ENCODE measurements around the gene RNF152.
"Not testable (repeated sequence)": the region's sequence is repeated elsewhere in the genome, so short reads cannot be mapped to it uniquely, and the experiment has no call there.

The RNF152 gene

DNA sequence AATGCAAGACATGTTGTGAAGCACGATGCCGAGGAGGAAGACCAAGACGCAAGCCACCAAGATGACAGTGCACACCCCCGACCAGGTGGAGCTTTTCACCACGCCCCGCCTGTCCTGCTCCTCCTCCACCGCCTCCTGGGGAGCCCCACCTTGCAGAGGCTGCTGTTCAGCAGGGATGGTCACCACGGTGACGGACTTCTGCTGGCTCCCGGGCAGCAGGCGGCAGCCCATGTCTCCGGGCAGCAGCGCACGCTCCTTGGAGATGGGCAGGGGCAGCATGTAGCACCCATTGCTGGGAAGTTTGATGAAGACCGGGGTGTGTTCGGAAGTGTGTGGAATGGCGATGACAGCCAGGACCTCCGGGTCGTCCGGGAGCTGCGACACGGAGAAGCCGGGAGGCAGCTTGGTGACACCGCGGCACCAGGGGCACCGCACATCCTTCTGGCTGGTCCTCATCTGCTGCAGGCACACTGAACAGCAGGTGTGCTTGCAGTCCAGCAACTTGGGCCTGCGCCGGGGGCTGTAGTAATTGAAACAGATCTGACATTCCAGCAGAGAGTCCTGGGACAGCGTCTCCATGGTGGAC, 76.8 kb downstream of the RNF152 start:
- no peak for DNase-seq

DNA sequence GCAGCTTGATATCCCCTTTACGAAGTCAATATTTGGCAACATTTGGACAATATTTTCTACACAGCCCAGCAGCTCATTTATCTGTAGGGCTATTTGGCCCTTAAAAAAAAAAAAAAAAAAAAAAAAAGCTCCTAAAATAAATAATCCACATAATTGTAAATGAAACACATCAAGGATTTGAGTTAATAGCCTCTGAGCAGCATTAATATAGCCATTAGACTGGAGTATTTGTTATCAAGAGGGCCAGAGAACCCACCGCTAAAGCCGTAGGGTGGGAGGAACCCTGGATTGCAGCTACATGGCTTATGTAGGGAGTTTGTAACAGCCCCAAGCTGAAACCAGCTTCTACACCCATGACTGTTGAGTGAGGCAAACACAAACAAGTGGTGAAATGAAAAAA, 84.5 kb downstream of the RNF152 start:
- no peak for DNase-seq

DNA sequence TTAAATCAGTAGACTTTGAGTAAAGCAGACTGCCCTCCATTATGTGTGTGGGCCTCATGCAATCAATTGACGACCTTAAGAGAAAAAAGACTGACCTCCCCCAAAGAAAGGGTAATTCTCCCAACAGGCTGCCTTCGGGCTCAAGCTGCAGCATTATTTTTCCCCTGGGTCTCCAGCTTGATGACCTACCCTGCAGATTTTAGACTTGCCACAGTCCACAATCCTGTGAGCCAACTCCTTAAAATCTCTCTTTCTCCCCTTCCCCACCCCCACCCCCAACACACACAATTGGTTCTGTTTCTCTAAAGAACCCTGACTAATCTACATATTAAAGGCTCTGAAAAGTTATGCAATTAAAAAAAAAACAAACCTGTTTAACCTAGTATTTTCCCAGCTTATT, 89.4 kb downstream of the RNF152 start:
- DNase-seq, result no peak

DNA sequence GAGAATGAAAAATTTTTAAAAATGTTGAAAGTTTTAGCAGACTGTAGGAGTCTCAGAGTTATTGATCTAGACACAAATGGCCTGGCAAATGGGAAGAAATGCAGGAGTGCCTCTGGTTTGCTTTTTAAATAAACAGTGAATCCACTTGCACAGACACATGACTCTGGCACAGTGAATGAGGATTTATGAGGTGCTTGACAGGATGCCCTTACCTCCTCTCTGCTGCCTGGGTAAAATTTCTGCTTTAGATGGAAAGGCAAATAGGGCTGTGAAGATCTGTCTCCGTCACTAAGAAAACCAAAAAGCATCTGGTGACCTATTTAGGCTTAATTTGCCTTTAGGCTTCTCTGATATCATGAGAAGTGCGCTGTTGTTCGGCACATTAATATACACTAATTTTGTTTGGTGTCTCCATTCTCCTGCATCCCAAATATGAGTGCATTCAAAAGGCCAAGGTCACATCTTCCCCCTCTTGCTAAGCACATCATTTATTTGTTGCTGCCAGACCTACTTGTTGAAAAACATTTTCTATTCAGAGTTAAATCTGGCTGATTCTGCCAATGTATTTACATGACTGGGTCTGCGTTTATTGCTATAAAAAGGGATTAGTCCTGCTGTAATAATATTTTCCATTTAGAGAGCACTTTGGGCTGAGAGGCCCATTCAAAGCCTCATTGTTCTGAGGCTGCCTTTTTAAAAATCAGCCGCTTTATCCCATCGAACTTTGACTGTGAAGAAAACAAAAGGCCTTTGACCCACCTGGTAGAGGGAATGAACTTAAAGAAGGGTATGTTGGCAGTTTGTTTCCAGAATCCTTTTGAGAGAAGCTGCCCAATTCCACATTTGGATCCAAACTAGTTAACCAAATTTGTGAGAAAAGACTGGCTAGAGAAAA, 94.9 kb downstream of the RNF152 start:
- no peak for DNase-seq

DNA sequence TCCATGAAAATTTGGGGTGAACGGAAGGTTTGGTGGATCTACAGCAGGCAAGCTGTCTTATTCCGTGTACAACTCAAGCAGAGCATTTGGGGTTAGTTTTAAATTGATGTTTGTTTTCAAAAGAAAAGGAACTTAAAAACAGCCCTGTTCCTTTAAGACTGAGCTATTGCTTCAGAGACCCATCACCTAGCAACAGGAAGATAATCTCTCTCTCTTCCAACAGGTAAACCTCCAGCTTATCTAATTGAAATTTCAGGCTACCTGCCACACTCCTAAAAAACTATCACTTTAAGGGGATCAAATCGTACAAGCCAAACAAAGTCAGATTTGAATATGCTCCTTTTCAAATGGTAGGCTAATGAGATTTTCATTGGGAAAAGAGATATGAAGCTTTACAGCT, 101.8 kb downstream of the RNF152 start:
- DNase-seq, result no peak

DNA sequence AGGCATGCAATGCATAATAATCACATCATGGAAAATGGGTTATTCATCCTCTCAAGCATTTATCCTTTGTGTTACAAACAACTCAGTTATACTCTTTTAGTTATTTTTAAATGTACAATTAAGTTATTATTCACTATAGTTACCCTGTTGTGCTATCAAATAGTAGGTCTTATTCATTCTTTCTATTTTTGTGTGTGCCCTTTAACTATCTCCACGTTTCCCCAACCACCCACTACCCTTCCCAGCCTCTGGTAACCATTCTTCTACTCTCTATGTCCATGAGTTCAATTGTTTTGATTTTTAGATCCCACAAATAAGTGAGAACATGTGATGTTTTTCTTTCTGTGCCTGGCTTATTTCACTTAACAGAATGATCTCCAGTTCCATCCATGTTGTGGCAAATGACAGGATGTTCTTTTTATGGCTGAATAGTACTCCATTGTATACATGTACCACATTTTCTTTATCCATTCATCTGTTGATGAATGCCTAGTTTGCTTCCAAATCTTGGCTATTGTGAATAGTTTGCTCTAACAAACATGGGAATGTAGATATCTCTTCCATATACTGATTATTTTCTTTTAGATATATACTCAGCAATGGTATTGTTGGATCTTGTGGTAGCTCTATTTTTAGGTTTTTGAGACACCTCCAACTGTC, 105.7 kb downstream of the RNF152 start:
- not testable (repeated sequence) for DNase-seq

DNA sequence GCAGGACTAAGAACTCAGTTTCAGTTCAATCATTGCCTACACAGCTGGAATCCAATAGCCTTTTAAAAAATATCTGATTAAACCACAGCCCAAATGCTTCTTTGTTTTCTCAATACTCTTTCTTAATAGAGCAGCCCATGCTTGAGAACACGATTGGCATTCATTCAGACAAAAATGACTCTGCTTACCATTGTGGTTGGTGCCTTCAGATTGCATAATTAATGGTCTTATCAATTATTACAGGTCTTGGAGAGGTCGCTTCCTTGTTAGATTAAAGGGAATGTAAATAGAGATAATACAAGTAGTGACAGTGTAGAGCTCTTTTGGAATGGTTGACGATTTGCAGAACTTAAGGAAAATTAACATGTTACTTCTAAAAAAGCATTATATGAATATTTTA, 107.2 kb downstream of the RNF152 start:
- DNase-seq, result no peak

DNA sequence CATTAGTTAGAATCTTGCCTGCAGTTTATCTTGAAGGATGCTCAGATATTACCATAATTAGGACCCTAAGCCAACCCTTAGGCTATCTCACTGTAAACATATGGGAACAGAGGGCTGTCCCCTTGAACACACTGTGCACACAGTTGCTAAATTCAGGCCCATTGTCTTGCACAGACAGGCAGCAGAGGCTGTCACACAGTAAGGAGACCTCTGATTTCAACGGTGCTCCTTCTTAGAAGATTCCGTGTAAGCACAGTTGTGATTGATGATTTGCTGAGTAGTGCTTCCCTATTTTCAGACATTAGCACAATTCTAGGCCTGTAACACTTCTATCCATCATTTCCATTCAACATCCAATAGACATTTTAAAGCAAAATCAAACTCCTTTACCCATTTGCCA, 108.0 kb downstream of the RNF152 start:
- DNase-seq, result no peak

DNA sequence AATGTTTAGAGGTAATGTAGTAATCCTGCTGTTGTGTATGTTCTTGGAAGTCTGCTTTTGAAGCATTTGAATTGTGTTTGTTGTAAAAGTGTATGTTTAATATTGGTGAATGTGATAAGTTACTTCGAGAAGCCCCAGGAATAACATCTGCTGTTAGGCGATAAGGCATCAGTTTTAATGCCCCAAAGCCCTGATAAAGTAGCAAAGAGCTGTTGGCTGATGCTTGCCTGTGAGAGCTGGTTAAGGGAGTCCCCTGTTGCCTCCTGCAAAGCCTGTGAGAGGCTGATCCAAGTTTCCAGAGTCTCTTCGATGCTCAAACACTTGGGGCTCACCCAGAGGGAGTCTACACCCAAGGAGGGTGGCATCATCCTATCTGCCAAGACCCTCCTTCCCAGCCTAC, 110.3 kb downstream of the RNF152 start:
- DNase-seq, result no peak

DNA sequence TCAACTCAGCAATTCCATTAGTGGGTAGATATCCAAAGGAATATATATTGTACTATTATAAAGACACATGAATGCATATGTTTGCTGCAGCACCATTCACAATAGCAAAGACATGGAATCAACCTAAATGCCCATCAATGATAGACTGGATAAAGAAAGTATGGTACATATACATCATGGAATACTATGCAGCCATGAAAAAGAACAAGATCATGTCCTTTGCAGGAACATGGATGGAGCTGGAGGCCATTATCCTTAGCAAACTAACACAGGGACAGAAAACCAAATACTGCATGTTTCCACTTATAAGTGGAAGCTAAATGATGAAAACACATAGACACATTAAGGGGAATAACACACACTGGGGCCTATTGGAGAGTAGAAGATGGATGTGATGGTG, 116.6 kb downstream of the RNF152 start:
- not testable (repeated sequence) for DNase-seq

DNA sequence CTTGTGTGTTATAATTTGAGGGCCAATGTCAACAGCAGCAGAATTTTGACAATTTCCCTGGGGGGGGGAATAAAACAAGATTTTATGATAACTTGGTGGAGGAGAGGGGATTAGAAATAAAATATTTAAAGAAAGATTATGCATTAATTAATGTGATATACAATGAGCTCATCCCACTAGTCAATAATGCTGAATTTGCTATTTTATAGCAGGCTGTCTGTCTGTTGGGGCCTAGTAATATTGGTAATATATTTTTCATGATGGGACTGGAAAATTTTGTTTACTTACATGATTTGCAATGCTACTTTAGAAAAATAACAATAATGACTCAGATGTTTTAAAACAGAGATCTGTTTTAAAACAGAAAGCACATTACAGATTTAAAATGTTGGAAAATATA, 118.0 kb downstream of the RNF152 start:
- DNase-seq, result no peak

DNA sequence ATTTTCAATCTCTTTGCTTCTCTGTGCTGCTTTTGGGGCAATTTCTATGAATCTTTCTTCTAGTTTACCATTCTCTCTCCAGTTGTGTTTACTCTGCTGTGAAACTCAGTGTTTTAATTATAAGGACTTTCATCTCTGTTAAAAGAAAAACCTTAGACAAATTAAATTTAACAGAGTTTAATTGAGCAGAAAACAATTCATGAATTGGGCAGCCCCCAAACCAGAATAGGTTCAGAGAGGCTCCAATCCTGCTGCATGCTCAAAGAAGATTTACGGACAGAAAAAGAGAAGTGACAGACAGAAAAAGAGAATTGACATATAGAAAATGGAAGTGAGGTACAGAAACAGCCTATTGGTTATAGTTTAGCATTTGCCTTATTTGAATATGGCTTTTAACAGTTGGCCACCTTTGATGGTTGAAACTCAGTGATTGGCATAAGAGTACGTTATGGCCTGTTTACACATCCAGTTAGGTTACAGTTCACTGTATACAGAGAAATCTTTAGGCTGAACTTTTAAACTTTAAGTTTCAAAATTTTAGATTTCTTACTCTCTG, 120.4 kb downstream of the RNF152 start:
- no peak for DNase-seq

DNA sequence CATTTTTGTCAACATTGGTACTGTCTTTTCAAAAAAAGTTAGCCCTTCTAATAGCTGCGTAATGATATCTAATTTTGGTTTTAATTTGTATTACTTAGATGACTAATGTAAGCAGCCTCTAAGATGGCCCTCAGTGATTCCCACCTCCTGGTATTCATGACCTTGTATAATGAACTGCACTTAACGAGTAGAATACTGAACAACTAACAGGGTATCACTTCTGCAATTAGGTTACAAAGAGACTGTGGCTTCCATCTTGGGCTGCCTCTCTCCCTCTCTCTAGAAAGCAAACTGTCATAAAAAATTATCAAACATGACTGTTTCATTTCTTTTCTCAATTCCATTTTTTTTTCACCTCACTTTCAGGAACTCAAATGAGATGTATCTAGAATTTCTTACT, 120.9 kb downstream of the RNF152 start:
- no peak for DNase-seq

DNA sequence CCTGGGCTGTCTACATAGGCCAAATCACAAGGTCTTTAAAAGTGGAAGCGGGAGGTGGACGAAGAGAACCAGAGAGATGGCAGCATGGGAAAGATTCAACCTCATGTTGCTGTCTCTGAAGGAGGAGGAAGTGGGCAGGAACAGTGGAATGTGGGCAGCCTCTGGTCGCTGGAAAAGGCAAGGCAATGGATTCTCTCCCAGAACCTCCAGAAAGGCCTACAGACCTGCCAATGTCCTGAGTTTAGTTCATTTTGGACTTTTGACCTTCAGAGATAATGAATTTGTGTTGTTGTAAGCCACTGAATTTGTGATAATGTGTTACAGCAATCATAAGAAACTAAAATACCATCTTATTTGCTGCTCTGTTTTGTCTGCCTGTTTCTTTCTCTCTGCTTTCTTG, 122.5 kb downstream of the RNF152 start:
- no peak for DNase-seq

DNA sequence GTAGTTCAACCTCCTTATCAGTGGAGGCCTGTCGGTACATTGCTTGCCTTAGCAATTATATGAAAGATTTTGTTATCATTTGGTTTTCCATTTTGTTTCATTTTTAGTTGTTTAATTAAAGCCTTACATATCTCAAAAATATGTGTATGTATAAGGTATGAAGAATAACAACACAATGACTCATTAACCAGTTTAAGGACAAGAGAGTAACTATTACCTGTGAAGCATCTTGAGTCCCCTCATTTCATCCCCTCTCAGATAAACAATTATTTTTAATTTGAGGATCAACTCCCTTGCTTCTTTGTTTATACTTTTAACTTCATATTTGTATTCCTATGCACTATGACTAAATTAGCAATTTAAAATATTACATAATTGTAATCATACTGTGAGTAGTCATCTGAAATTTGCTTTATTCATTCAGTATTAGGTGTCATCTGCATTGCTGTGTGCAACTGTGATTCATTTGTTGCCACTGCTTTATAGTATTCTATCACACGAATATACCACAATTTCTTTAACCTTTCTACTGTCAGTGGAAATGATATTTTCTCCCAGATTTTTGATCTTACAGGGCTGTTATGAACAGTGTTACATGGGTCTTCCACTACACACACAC, 126.4 kb downstream of the RNF152 start:
- no peak for DNase-seq

DNA sequence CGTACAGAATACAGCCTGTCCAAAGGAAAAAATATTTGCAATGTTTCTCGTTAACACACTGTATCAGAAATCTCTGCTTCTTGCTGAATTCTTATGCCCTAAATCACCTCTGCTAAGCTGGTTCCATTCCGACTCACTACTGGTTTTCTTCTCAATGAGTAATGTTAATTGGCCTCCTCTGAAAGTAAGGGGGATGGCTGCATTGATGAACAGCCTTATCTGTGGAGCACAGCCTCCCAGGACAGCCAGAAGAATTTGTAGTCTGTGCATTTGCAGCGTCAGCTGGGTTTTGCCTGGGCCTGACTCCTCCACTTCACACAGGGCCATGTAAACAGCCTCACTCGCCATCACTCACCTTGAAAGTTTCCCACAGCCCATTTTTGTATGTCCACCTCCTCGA, 127.7 kb downstream of the RNF152 start:
- DNase-seq, result peak; percentile 89

DNA sequence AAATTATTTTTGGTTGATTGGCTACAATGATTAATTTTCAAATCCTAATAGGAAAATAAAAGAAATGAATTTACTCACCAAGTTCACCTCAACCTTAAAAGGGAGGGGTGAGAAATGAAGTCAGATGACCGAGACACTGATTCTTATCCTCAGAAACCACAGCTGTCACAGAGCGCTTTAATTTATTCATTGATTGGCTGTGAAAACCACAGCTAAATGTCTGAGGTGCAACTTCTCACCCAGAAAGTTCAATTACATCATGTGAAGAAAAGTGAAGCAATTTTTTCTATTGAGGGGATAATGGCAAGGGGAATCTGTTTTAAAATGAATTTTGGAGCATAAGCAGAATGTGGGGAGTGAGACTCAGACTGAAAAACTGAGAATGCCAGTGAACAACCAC, 128.4 kb downstream of the RNF152 start:
- DNase-seq, result peak; percentile 63

DNA sequence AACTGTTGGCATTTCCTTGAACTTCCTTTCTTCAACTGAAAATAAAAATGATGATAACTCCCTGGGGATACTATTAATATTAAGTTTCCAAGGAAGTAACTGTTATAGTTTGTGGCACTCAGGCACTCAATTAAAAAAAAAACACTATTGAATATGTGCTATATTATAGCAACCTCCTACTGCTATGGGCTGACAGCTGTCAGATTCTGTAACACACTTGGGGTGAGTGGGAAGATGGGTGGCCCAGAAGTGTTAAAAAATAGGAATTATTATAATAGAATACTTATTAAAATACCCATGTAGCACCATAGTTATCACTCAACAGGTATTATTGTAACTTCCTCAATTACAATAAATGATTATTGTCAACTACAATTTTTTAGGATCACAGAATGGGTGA, 130.9 kb downstream of the RNF152 start:
- no peak for DNase-seq
